Measurements from ENCODE around the gene MAP1B. TPM values are rescaled to one million over a fixed set of nuclear protein-coding genes. Genes with fewer than 3 reads are reported as not detected.

The MAP1B gene
- polyA plus RNA-seq, 1 donor (not counting 4 experiments of a cell fraction or from before 2014, with no cell fraction given), result 3.3 TPM

GRCh38 chr5:72163349-72163983 is 56.2 kb downstream of the MAP1B start:
- Histone ChIP-seq H3K9ac (ENCODE audit: control insufficient read depth, extremely low read depth, insufficient read depth, low read length) (no peak overlapping the region), H3K4me2 (ENCODE audit: control insufficient read depth, extremely low read depth, insufficient read depth, low read depth, low read length) (no peak overlapping the region), H3K27ac (ENCODE audit: control insufficient read depth, insufficient read depth, low read length) (no peak overlapping the region), H3K79me2 (ENCODE audit: control insufficient read depth, insufficient read depth, low read length) (no peaks in the 10 kb centered on the region), H3K9me1 (ENCODE audit: control insufficient read depth, extremely low read depth, insufficient read depth, low read length) (no peaks in the 10 kb centered on the region), H3K4me1 (ENCODE audit: control insufficient read depth, extremely low read depth, insufficient read depth, low read length) (peaks cover 21% of the 10 kb centered on the region), H3K4me3 (ENCODE audit: control insufficient read depth in 2 of 3, extremely low read depth in 1 of 3, insufficient read depth in 2 of 3, low read depth in 1 of 3, low read length in 3 of 3) (no peak overlapping the region), H2AFZ (ENCODE audit: control insufficient read depth, low read length) (no peak overlapping the region), H3K9me3 (ENCODE audit: control insufficient read depth, low read depth, low read length) (no peaks in the 10 kb centered on the region), H3K36me3 (ENCODE audit: control insufficient read depth in 2 of 2, extremely low read depth in 1 of 2, insufficient read depth in 2 of 2, low read length in 2 of 2) (no peaks in the 10 kb centered on the region), H4K20me1 (ENCODE audit: control insufficient read depth, extremely low read depth, insufficient read depth, low read length) (no peaks in the 10 kb centered on the region), H3K27me3 (ENCODE audit: control insufficient read depth, extremely low read depth, insufficient read depth, low read length) (no peaks in the 10 kb centered on the region)
- no peak for TF ChIP-seq EZH2 (IDR thresholded peaks at IDR 0.05; ENCODE audit: low read length)
- TF ChIP-seq CTCF (optimal IDR thresholded peaks at IDR 0.05 in 1 of 3, IDR thresholded peaks at IDR 0.05 in 1 of 3, conservative IDR thresholded peaks at IDR 0.05 in 1 of 3; ENCODE audit: extremely low read depth in 1 of 3, insufficient read depth in 2 of 3, low read length in 3 of 3), result no peak
- FAIRE-seq, result no peak
- no peak for DNase-seq (ENCODE audit: low read depth, low spot score)
- dilution Hi-C loops (cut with MboI; ENCODE audit: extremely low pct_ligation_motif_present, low sequenced_read_pairs), result no loop called here

- no peak for TF ChIP-seq EZH2 (IDR thresholded peaks at IDR 0.05; ENCODE audit: low read length)
- TF ChIP-seq CTCF (optimal IDR thresholded peaks at IDR 0.05 in 1 of 3, IDR thresholded peaks at IDR 0.05 in 1 of 3, conservative IDR thresholded peaks at IDR 0.05 in 1 of 3; ENCODE audit: extremely low read depth in 1 of 3, insufficient read depth in 2 of 3, low read length in 3 of 3), result no peak
- Histone ChIP-seq H3K4me1 (ENCODE audit: control insufficient read depth, extremely low read depth, insufficient read depth, low read length) (peaks cover 16% of the 10 kb centered on the region), H4K20me1 (ENCODE audit: control insufficient read depth, extremely low read depth, insufficient read depth, low read length) (no peaks in the 10 kb centered on the region), H3K4me3 (ENCODE audit: control insufficient read depth in 2 of 3, extremely low read depth in 1 of 3, insufficient read depth in 2 of 3, low read depth in 1 of 3, low read length in 3 of 3) (peak overlapping the region in 2 of 3 experiments; percentile 31 to 41), H3K79me2 (ENCODE audit: control insufficient read depth, insufficient read depth, low read length) (no peaks in the 10 kb centered on the region), H3K4me2 (ENCODE audit: control insufficient read depth, extremely low read depth, insufficient read depth, low read depth, low read length) (peak overlapping the region; percentile 92), H2AFZ (ENCODE audit: control insufficient read depth, low read length) (peak overlapping the region; percentile 86), H3K9me1 (ENCODE audit: control insufficient read depth, extremely low read depth, insufficient read depth, low read length) (no peaks in the 10 kb centered on the region), H3K36me3 (ENCODE audit: control insufficient read depth in 2 of 2, extremely low read depth in 1 of 2, insufficient read depth in 2 of 2, low read length in 2 of 2) (no peaks in the 10 kb centered on the region), H3K9me3 (ENCODE audit: control insufficient read depth, low read depth, low read length) (no peaks in the 10 kb centered on the region), H3K9ac (ENCODE audit: control insufficient read depth, extremely low read depth, insufficient read depth, low read length) (peak overlapping the region; percentile 19), H3K27ac (ENCODE audit: control insufficient read depth, insufficient read depth, low read length) (peak overlapping the region; percentile 57), H3K27me3 (ENCODE audit: control insufficient read depth, extremely low read depth, insufficient read depth, low read length) (no peaks in the 10 kb centered on the region)
- DNase-seq (ENCODE audit: low read depth, low spot score) (peak; percentile 80), FAIRE-seq (peak; percentile 90)
- dilution Hi-C loops (cut with MboI; ENCODE audit: extremely low pct_ligation_motif_present, low sequenced_read_pairs), result no loop called here
These were observed 59.0 kb downstream of the MAP1B start for GRCh38 chr5:72166070-72166979.
